Stimulated activated naive B cell treated with anti-CD40 and anti-IgM and Interleukin-4, amounts not matched to agents 10 μg/mL and 1 μg/mL and 100 μg/mL, for 72 hours (primary cell): ENCODE data around the gene GPBP1.
A peak's percentile ranks its signal among the peaks of the same experiment; 100 is the strongest.
"Not testable (repeated sequence)": the region's sequence is repeated elsewhere in the genome, so short reads cannot be mapped to it uniquely, and the experiment has no call there.

ENCODE experiments used
- ATAC-seq, 2 donors: fragments of 150-1000 bp; cut with Tn5 transposase; replicated peaks; 2 replicates each; pipeline ENCODE4 v1.10.0; 2021; ENCODE audit warnings: moderate library complexity in 1 of 2
- DNase-seq: peaks from one replicate; pipeline ENCODE4 v3.0.0; 2021
- H3K27ac Mint-ChIP-seq: one replicate; pipeline ENCODE4 v1.8.0; 2022; ENCODE audit warnings: mild to moderate bottlenecking, mixed read lengths
- H3K27me3 Mint-ChIP-seq, 2 donors: one replicate each; pipeline ENCODE4 v1.8.0; 2022; ENCODE audit warnings: mixed read lengths in 2 of 2
- H3K36me3 Mint-ChIP-seq, 2 donors: one replicate each; pipeline ENCODE4 v1.8.0; 2022; ENCODE audit warnings: mixed read lengths in 2 of 2, mild to moderate bottlenecking in 1 of 2
- H3K4me1 Mint-ChIP-seq, 2 donors: one replicate each; pipeline ENCODE4 v1.8.0; 2022; ENCODE audit warnings: mixed read lengths in 2 of 2, mild to moderate bottlenecking in 1 of 2
- H3K4me3 Mint-ChIP-seq, 2 donors: one replicate each; pipeline ENCODE4 v1.8.0; 2022; ENCODE audit warnings: mild to moderate bottlenecking in 2 of 2, mixed read lengths in 2 of 2, moderate library complexity in 1 of 2
- H3K9me3 Mint-ChIP-seq, 2 donors: one replicate each; pipeline ENCODE4 v1.8.0; 2022; ENCODE audit warnings: mixed read lengths in 2 of 2, mild to moderate bottlenecking in 1 of 2

GPBP1 gene

DNA sequence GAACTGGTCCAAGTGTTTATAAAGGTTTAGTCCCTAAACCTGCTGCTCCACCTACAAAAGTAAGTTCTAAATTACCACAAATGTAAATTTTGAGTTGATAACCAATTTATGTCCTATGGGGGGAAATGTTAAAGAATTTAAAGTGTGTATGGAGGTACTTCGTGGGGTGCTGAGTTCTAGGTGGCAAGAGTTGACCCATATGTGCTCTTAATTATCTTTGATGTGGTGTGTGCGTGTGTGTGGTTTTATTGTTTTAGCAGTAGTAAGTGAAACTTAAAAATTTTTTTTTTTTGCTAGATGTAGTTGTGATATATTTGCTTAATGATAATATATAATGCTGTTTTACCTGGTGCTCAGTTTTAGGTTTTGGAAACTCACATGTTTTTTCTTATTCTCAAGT is 72.6 kb downstream of the GPBP1 start:
- H3K9me3 Mint-ChIP-seq: no peaks in the 10 kb centered on the region
- peaks cover 34 to 53% of the 10 kb centered on the region in 2 donors for H3K36me3 Mint-ChIP-seq
- DNase-seq (no peak), ATAC-seq (no peak)
- peaks cover 2 to 8% of the 10 kb centered on the region in 2 donors for H3K4me1 Mint-ChIP-seq
- peak overlapping the region; percentile 51 for H3K27ac Mint-ChIP-seq
- H3K4me3 Mint-ChIP-seq: no peak overlapping the region
- no peaks in the 10 kb centered on the region for H3K27me3 Mint-ChIP-seq

DNA sequence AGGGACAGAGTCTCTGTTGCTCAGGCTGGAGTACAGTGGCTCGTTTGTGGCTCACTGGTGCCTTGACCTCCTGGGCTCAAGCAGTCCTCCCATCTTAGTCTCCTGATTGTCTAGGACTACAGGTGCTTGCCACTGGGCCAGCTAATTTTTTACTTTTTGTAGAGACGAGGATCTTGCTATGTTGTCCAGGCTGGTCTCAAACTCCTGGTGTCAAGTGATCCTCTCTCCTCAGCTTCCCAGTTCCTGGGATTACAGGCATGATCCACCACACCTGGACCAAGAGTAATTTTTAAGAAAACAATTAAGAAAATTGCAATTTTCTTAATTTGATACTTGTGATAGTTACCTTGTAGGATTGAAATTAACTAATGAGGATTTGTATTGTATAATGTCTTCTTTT is 73.9 kb downstream of the GPBP1 start:
- peaks cover 38 to 53% of the 10 kb centered on the region in 2 donors for H3K36me3 Mint-ChIP-seq
- peaks cover 2 to 8% of the 10 kb centered on the region in 2 donors for H3K4me1 Mint-ChIP-seq
- H3K27ac Mint-ChIP-seq: peak overlapping the region; percentile 5
- no peak for ATAC-seq
- no peaks in the 10 kb centered on the region for H3K27me3 Mint-ChIP-seq
- H3K4me3 Mint-ChIP-seq: no peak overlapping the region
- no peak for DNase-seq
- H3K9me3 Mint-ChIP-seq: no peaks in the 10 kb centered on the region

- Mint-ChIP-seq H3K36me3 (peaks cover 38 to 57% of the 10 kb centered on the region in 2 donors), H3K4me3 (no peak overlapping the region), H3K9me3 (no peaks in the 10 kb centered on the region), H3K4me1 (peaks cover 0 to 1% of the 10 kb centered on the region in 2 donors), H3K27ac (no peak overlapping the region), H3K27me3 (no peaks in the 10 kb centered on the region)
- ATAC-seq: no peak
- DNase-seq: no peak
Observed at GRCh38 chr5:57249265-57249874, 75.5 kb downstream of the GPBP1 start.

- Mint-ChIP-seq H3K4me1 (peaks cover 5 to 23% of the 10 kb centered on the region in 2 donors), H3K27me3 (no peaks in the 10 kb centered on the region), H3K27ac (no peak overlapping the region), H3K9me3 (no peaks in the 10 kb centered on the region), H3K36me3 (peaks cover 25 to 61% of the 10 kb centered on the region in 2 donors), H3K4me3 (no peak overlapping the region)
- ATAC-seq (no peak), DNase-seq (no peak)
Observed at GRCh38 chr5:57258052-57258451, 84.2 kb downstream of the GPBP1 start.

GRCh38 chr5:57258943-57259342 is 85.1 kb downstream of the GPBP1 start:
- Mint-ChIP-seq H3K4me1 (peaks cover 3 to 23% of the 10 kb centered on the region in 2 donors), H3K27ac (peak overlapping the region; percentile 72), H3K4me3 (no peak overlapping the region), H3K9me3 (no peaks in the 10 kb centered on the region), H3K27me3 (no peaks in the 10 kb centered on the region), H3K36me3 (peaks cover 30 to 61% of the 10 kb centered on the region in 2 donors)
- ATAC-seq (no peak), DNase-seq (no peak)

DNA sequence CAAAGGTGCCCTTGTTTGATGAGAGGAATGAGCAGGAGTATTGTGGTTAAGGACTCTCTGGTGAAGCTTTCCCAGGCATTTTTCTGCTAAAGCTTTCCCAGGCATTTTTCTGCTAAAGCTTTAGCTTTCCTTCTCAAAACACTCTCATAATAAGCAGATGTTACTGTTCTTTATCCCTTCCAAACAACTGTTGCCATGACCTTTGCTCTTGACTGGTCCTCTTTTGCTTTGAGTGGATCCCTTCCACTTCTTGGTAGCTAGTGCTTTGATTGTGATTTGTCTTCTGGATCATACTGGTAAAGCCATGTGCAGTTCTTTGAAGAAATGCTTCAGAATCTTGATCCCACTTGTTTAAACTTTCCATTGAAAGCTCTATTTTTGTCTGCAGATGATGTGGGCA is 85.8 kb downstream of the GPBP1 start:
- H3K36me3 Mint-ChIP-seq: peaks cover 30 to 60% of the 10 kb centered on the region in 2 donors
- H3K4me1 Mint-ChIP-seq: peaks cover 3 to 23% of the 10 kb centered on the region in 2 donors

GRCh38 chr5:57262541-57262940 is 88.7 kb downstream of the GPBP1 start:
- no peak overlapping the region for H3K27ac Mint-ChIP-seq
- ATAC-seq: no peak
- no peak overlapping the region for H3K4me3 Mint-ChIP-seq
- no peak for DNase-seq
- no peaks in the 10 kb centered on the region for H3K9me3 Mint-ChIP-seq
- H3K4me1 Mint-ChIP-seq: peaks cover 3 to 22% of the 10 kb centered on the region in 2 donors
- peaks cover 23 to 47% of the 10 kb centered on the region in 2 donors for H3K36me3 Mint-ChIP-seq
- H3K27me3 Mint-ChIP-seq: no peaks in the 10 kb centered on the region

More for the DNA sequence above, 85.8 kb downstream of the GPBP1 start:
- H3K27ac Mint-ChIP-seq: peak overlapping the region; percentile 56
- no peaks in the 10 kb centered on the region for H3K9me3 Mint-ChIP-seq
- no peak for ATAC-seq
- no peak overlapping the region for H3K4me3 Mint-ChIP-seq
- H3K27me3 Mint-ChIP-seq: no peaks in the 10 kb centered on the region
- DNase-seq: no peak

GRCh38 chr5:57267805-57268204 is 93.9 kb downstream of the GPBP1 start:
- no peak for ATAC-seq
- Mint-ChIP-seq H3K9me3 (no peaks in the 10 kb centered on the region), H3K27me3 (no peaks in the 10 kb centered on the region), H3K27ac (no peak overlapping the region), H3K4me3 (no peak overlapping the region), H3K36me3 (peaks cover 9 to 10% of the 10 kb centered on the region in 2 donors), H3K4me1 (no peaks in the 10 kb centered on the region)
- DNase-seq: no peak

DNA sequence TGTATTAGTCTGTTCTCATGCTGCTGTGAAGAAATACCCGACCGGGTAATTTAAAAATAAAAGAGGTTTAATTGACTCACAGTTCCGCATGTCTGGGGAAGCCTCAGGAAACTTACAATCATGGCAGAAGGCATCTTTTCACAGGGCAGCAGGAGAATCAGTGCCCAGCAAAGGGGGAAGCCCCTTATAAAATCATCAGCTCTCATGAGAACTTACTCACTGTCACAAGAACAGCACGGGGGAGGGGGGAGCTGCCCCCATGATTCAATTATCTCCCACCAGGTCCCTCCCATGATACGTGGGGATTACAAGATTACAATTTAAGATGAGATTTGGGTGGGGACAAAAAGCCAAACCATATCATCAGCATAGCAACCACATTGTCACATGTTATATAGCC is 102.5 kb downstream of the GPBP1 start:
- Mint-ChIP-seq H3K36me3 (no peaks in the 10 kb centered on the region), H3K27me3 (no peaks in the 10 kb centered on the region), H3K4me1 (no peaks in the 10 kb centered on the region), H3K4me3 (no peak overlapping the region), H3K27ac (no peak overlapping the region), H3K9me3 (peaks cover 0 to 2% of the 10 kb centered on the region in 2 donors)
- no peak for DNase-seq
- ATAC-seq: peak in 1 of 2 donors; percentile 41

DNA sequence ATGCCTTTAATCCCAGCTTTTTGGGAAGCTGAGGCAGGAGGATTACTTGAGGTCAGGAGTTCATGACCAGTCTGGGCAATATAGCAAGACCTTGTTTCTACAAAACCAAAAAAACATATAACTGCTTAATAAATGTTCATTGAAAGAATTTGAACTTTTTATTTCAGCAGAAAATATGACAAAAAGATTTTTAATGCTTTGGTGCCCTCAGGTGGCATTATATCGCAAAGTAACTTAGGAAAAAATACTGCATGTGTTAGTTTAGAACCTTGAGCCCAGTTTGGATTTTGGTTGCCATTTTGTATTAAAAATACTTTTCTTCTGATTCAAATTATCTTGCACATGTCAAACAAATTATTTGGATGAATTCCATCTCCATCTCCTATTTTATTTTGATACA is 103.2 kb downstream of the GPBP1 start:
- H3K4me1 Mint-ChIP-seq: peaks cover 0 to 1% of the 10 kb centered on the region in 2 donors
- no peak for ATAC-seq
- peaks cover 0 to 2% of the 10 kb centered on the region in 2 donors for H3K9me3 Mint-ChIP-seq
- H3K27ac Mint-ChIP-seq: no peak overlapping the region
- H3K4me3 Mint-ChIP-seq: no peak overlapping the region
- no peak for DNase-seq
- no peaks in the 10 kb centered on the region for H3K27me3 Mint-ChIP-seq
- no peaks in the 10 kb centered on the region for H3K36me3 Mint-ChIP-seq

GRCh38 chr5:57280853-57281252 is 107.0 kb downstream of the GPBP1 start:
- ATAC-seq: no peak
- peaks cover 10% of the 10 kb centered on the region in 2 donors for H3K9me3 Mint-ChIP-seq
- DNase-seq: no peak
- peaks cover 2 to 8% of the 10 kb centered on the region in 2 donors for H3K4me1 Mint-ChIP-seq
- no peak overlapping the region for H3K27ac Mint-ChIP-seq
- H3K4me3 Mint-ChIP-seq: no peak overlapping the region
- H3K27me3 Mint-ChIP-seq: no peaks in the 10 kb centered on the region
- peaks cover 0 to 7% of the 10 kb centered on the region in 2 donors for H3K36me3 Mint-ChIP-seq

- H3K36me3 Mint-ChIP-seq, H3K27me3 Mint-ChIP-seq, H3K27ac Mint-ChIP-seq, ATAC-seq, H3K4me1 Mint-ChIP-seq, H3K4me3 Mint-ChIP-seq, DNase-seq: not testable (repeated sequence)
- peaks cover 10 to 12% of the 10 kb centered on the region in 2 donors for H3K9me3 Mint-ChIP-seq
Observed at GRCh38 chr5:57285084-57285483, 111.2 kb downstream of the GPBP1 start.

DNA sequence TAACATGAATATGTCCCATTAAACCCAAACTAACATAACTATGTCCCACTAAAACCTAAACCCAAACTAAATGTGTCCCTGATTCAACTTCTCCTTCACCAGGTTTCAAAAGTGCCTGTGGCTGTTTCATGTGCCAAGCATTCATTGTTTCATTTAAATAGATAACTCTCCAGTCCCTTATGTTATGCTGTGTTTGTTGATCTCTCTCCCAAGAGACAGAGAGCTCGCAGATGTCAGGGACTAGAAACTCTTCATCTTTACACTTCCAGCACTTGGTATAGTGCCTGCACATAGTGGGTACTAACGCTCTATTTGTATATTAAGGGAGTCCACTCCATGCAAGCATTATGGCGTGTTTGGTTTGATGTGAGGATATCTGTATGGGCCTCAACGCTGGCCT is 118.0 kb downstream of the GPBP1 start:
- Mint-ChIP-seq H3K4me3 (no peak overlapping the region), H3K36me3 (no peaks in the 10 kb centered on the region), H3K4me1 (no peaks in the 10 kb centered on the region), H3K9me3 (no peaks in the 10 kb centered on the region), H3K27me3 (no peaks in the 10 kb centered on the region), H3K27ac (no peak overlapping the region)
- ATAC-seq (no peak), DNase-seq (no peak)

DNA sequence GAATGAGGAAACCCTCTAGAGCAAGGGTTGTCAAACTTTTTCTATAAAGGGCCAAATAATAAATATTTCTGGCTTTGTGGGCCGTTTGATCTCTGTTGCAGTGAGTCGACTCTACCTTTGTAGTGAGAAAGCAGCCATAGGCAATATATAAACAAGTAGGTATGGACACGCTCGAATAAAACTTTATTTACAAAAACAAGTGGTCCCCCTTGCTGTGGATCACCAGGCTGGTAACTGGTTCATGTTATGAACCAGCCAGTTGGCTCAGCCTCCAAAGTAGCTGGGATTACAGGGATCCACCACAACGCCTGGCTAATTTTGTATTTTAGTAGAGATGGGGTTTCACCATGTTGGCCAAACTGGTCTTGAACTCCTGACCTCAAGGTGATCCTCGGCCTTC is 118.5 kb downstream of the GPBP1 start:
- ATAC-seq (no peak), DNase-seq (no peak)
- Mint-ChIP-seq H3K27me3 (no peaks in the 10 kb centered on the region), H3K4me3 (no peak overlapping the region), H3K4me1 (no peaks in the 10 kb centered on the region), H3K27ac (no peak overlapping the region), H3K36me3 (no peaks in the 10 kb centered on the region), H3K9me3 (no peaks in the 10 kb centered on the region)

- peak; percentile 63 for DNase-seq
- peak overlapping the region; percentile 75 to 80 for H3K4me3 Mint-ChIP-seq
- H3K27ac Mint-ChIP-seq: peak overlapping the region; percentile 59
- ATAC-seq: peak; percentile 76 to 83
- no peaks in the 10 kb centered on the region for H3K36me3 Mint-ChIP-seq
- no peaks in the 10 kb centered on the region for H3K9me3 Mint-ChIP-seq
- peaks cover 8 to 13% of the 10 kb centered on the region in 2 donors for H3K4me1 Mint-ChIP-seq
- no peaks in the 10 kb centered on the region for H3K27me3 Mint-ChIP-seq
Observed at GRCh38 chr5:57298295-57298984, 124.6 kb downstream of the GPBP1 start.
